ENCODE measurements around the gene C6orf47.

DNA sequence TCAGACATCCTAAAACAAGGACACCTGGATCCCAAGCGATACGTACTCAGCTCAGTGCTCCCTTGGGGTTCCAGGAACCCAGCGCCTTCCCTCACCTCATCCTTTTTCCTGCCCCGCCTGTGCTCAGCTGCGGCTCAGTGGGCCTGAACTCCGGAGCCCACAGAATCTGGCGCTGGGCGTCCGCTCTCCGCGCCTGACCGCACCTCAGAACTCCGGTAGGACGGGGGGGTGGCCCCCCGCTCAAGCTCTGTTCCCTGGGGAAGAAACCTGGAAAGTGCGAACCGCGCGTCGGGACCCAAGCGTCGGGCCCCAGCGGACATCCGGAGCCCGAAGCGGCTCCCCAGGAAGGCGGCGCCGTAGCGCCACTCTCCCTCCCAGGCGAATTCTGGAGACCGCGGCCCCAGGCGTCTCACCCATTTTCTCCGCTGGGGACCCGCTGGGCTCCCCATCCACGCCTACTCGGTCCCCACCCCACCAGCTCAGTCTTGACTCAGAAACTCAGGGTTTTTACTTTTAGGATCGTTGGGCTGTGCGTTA lies 20.6 kb upstream of the C6orf47 start:
- TF ChIP-seq GATA3 (IDR thresholded peaks at IDR 0.05; ENCODE audit: low read depth, low read length) (no peak), GATA2 (IDR thresholded peaks at IDR 0.05; ENCODE audit: low read depth, low read length) (no peak)

Data from SH-SY5Y (cell line).